Activated T-helper 9 cell treated with anti-CD3 and anti-CD28 coated beads, Interleukin-2, amount 50 U/mL, for 16 hours (primary cell): ENCODE results near the gene BMPR1B.

Experiments
- DNase-seq: peaks from one replicate; pipeline ENCODE4 v3.0.0-alpha.2; 2020; ENCODE audit warnings: low read depth

Gene BMPR1B

GRCh38 chr4:94757192-94758140 is at the start of gene BMPR1B:
Gene BMPR1B, plus strand, starts transcription at chr4:94757955. Its CDS starts 346,470 bp downstream, at chr4:95104425.
- no peak for DNase-seq

GRCh38 chr4:94711635-94712034 is 46.1 kb upstream of the BMPR1B start:
- DNase-seq, result no peak

- DNase-seq, result no peak
Observed at GRCh38 chr4:94714365-94715160, 43.2 kb upstream of the BMPR1B start.

GRCh38 chr4:94715726-94716125 is 42.0 kb upstream of the BMPR1B start:
- DNase-seq, result no peak

- DNase-seq, result no peak
Observed at GRCh38 chr4:94721310-94721709, 36.4 kb upstream of the BMPR1B start.

GRCh38 chr4:94722270-94722669 is 35.5 kb upstream of the BMPR1B start:
- no peak for DNase-seq

GRCh38 chr4:94722748-94723147 is 35.0 kb upstream of the BMPR1B start:
- DNase-seq, result no peak

- no peak for DNase-seq
Observed at GRCh38 chr4:94724016-94724790, 33.6 kb upstream of the BMPR1B start.

GRCh38 chr4:94726524-94727123 is 31.1 kb upstream of the BMPR1B start:
- no peak for DNase-seq

GRCh38 chr4:94728056-94728766 is 29.5 kb upstream of the BMPR1B start:
- DNase-seq, result no peak

- DNase-seq, result no peak
Observed at GRCh38 chr4:94732358-94732698, 25.4 kb upstream of the BMPR1B start.

- DNase-seq, result no peak
Observed at GRCh38 chr4:94739741-94740140, 18.0 kb upstream of the BMPR1B start.

- no peak for DNase-seq
Observed at GRCh38 chr4:94741304-94741703, 16.5 kb upstream of the BMPR1B start.

- DNase-seq, result no peak
Observed at GRCh38 chr4:94743838-94744237, 13.9 kb upstream of the BMPR1B start.

GRCh38 chr4:94744850-94745249 is 12.9 kb upstream of the BMPR1B start:
- no peak for DNase-seq

- no peak for DNase-seq
Observed at GRCh38 chr4:94746746-94747145, 11.0 kb upstream of the BMPR1B start.

GRCh38 chr4:94758141-94758699 is 465 bp downstream of the BMPR1B start:
- DNase-seq, result no peak

- DNase-seq, result no peak
Observed at GRCh38 chr4:94758700-94759399, 1.1 kb downstream of the BMPR1B start.

- DNase-seq, result no peak
Observed at GRCh38 chr4:94759767-94760211, 2.0 kb downstream of the BMPR1B start.

- no peak for DNase-seq
Observed at GRCh38 chr4:94762326-94762725, 4.6 kb downstream of the BMPR1B start.
